HEK293 (cell line): Measurements from ENCODE around the gene CYP4F11.
"Not testable (repeated sequence)": the region's sequence is repeated elsewhere in the genome, so short reads cannot be mapped to it uniquely, and the experiment has no call there.

ENCODE experiments used
- CTCF ChIA-PET: fragments of 350-600 bp; formaldehyde crosslinking; extraction: SDS; loops from one replicate; lab custom pipeline; 2021; ENCODE audit warnings: antibody characterized with exemption; lab: Yijun Ruan, JAX
- POLR2A ChIA-PET: fragments of 300-600 bp; formaldehyde crosslinking; extraction: SDS; loops from one replicate; lab custom pipeline; 2020; ENCODE audit warnings: antibody characterized with exemption, inconsistent platforms; lab: Yijun Ruan, JAX
- H3K27ac ChIP-seq: fragments of 200-500 bp; sonication (Bioruptor generic); 2 replicates; pipeline ENCODE4 v1.5.1; 2014; ENCODE audit warnings: low read depth, low read length, control low read depth, inconsistent platforms; ENCODE audit errors: extremely low read depth
- H3K36me3 ChIP-seq, 2 experiments: fragments of 200-500 bp in 1 of 2; sonication (Bioruptor generic) in 1 of 2; 1 replicate in 1 of 2; 2 replicates in 1 of 2; pipeline ENCODE4 v1.5.1; 2014 to 2017; ENCODE audit warnings: inconsistent platforms in 2 of 2, low read length in 2 of 2; ENCODE audit not compliant: control insufficient read depth in 2 of 2, insufficient read depth in 1 of 2
- H3K4me1 ChIP-seq: fragments of 200-500 bp; sonication (Bioruptor generic); 2 replicates; pipeline ENCODE4 v1.5.1; 2014; ENCODE audit warnings: mild to moderate bottlenecking, low read length, inconsistent platforms; ENCODE audit not compliant: control insufficient read depth, insufficient read depth
- H3K4me3 ChIP-seq: 2 replicates; pipeline ENCODE4 v1.5.1; 2011; ENCODE audit warnings: low read depth, mild to moderate bottlenecking, control low read depth, low read length, moderate library complexity
- H3K9me3 ChIP-seq: fragments of 200-500 bp; sonication (Bioruptor generic); 2 replicates; pipeline ENCODE4 v1.5.1; 2014; ENCODE audit warnings: low read depth, low read length, inconsistent platforms; ENCODE audit not compliant: control insufficient read depth, insufficient read depth
- FEZF1 ChIP-seq: fragments of 450-650 bp; formaldehyde crosslinking; IDR thresholded peaks from 2 replicates; pipeline ENCODE4 v1.5.1; 2016; ENCODE audit warnings: missing biosample characterization, missing genetic modification characterization
- IKZF3 ChIP-seq: fragments of 450-650 bp; IDR thresholded peaks from 2 replicates; pipeline ENCODE4 v1.5.0; 2018; ENCODE audit warnings: missing biosample characterization, mild to moderate bottlenecking, missing genetic modification characterization, moderate library complexity
- KLF1 ChIP-seq: fragments of 450-650 bp; formaldehyde crosslinking; IDR thresholded peaks from 2 replicates; pipeline ENCODE4 v1.5.1; 2016; ENCODE audit warnings: missing biosample characterization, missing genetic modification characterization
- SP3 ChIP-seq: fragments of 450-650 bp; formaldehyde crosslinking; IDR thresholded peaks from 2 replicates; pipeline ENCODE4 v1.5.1; 2016; ENCODE audit warnings: missing biosample characterization, missing genetic modification characterization
- TRIM28 ChIP-seq: IDR thresholded peaks from 2 replicates; pipeline ENCODE4 v1.6.1; 2011; ENCODE audit warnings: low read length, control low read depth, borderline replicate concordance
- ZBTB21 ChIP-seq: fragments of 450-650 bp; formaldehyde crosslinking; IDR thresholded peaks from 2 replicates; pipeline ENCODE4 v1.5.1; 2017; ENCODE audit warnings: missing biosample characterization, missing genetic modification characterization
- ZBTB6 ChIP-seq: fragments of 450-650 bp; formaldehyde crosslinking; IDR thresholded peaks from 2 replicates; pipeline ENCODE4 v1.5.1; 2017; ENCODE audit warnings: missing biosample characterization, missing genetic modification characterization
- ZNF132 ChIP-seq: fragments of 450-650 bp; formaldehyde crosslinking; IDR thresholded peaks from 2 replicates; pipeline ENCODE4 v1.5.1; 2017; ENCODE audit warnings: missing biosample characterization, missing genetic modification characterization, borderline replicate concordance
- ZNF16 ChIP-seq: fragments of 450-650 bp; formaldehyde crosslinking; IDR thresholded peaks from 2 replicates; pipeline ENCODE4 v1.5.1; 2016; ENCODE audit warnings: low read depth, missing biosample characterization, missing genetic modification characterization
- ZNF169 ChIP-seq: fragments of 450-650 bp; formaldehyde crosslinking; IDR thresholded peaks from 2 replicates; pipeline ENCODE4 v1.5.1; 2016; ENCODE audit warnings: missing biosample characterization, missing genetic modification characterization
- ZNF184 ChIP-seq: fragments of 450-650 bp; IDR thresholded peaks from 2 replicates; pipeline ENCODE4 v1.5.1; 2018; ENCODE audit warnings: missing biosample characterization, mild to moderate bottlenecking, missing genetic modification characterization
- ZNF23 ChIP-seq: fragments of 450-650 bp; formaldehyde crosslinking; IDR thresholded peaks from 2 replicates; pipeline ENCODE4 v1.5.1; 2016; ENCODE audit warnings: missing biosample characterization, missing genetic modification characterization, borderline replicate concordance
- ZNF341 ChIP-seq: fragments of 450-650 bp; formaldehyde crosslinking; IDR thresholded peaks from 2 replicates; pipeline ENCODE4; 2016; ENCODE audit warnings: low read depth, missing biosample characterization, missing genetic modification characterization
- ZNF416 ChIP-seq: fragments of 450-650 bp; formaldehyde crosslinking; IDR thresholded peaks from 2 replicates; pipeline ENCODE4 v1.5.1; 2016; ENCODE audit warnings: missing biosample characterization, missing genetic modification characterization
- ZNF623 ChIP-seq: fragments of 450-650 bp; formaldehyde crosslinking; IDR thresholded peaks from 2 replicates; pipeline ENCODE4 v1.5.1; 2016; ENCODE audit warnings: missing biosample characterization, missing genetic modification characterization
- ZNF654 ChIP-seq: fragments of 450-650 bp; formaldehyde crosslinking; IDR thresholded peaks from 2 replicates; pipeline ENCODE4 v1.5.1; 2016; ENCODE audit warnings: low read depth, missing biosample characterization, missing genetic modification characterization
- ZNF692 ChIP-seq: fragments of 450-650 bp; formaldehyde crosslinking; IDR thresholded peaks from 2 replicates; pipeline ENCODE4 v1.5.1; 2016; ENCODE audit warnings: missing biosample characterization, missing genetic modification characterization
- ZNF785 ChIP-seq: fragments of 450-650 bp; formaldehyde crosslinking; IDR thresholded peaks from 2 replicates; pipeline ENCODE4 v1.5.1; 2016; ENCODE audit warnings: missing biosample characterization, missing genetic modification characterization
- ZNF792 ChIP-seq: fragments of 450-650 bp; formaldehyde crosslinking; IDR thresholded peaks from 2 replicates; pipeline ENCODE4 v1.5.1; 2016; ENCODE audit warnings: missing biosample characterization, missing genetic modification characterization
- ZSCAN16 ChIP-seq: fragments of 450-650 bp; formaldehyde crosslinking; IDR thresholded peaks from 2 replicates; pipeline ENCODE4 v1.5.1; 2016; ENCODE audit warnings: missing biosample characterization, missing genetic modification characterization
- TF ChIP-seq, protein P1 (sequence below): fragments of 450-650 bp; formaldehyde crosslinking; IDR thresholded peaks from 2 replicates; pipeline ENCODE4 v1.5.1; 2016; ENCODE audit warnings: missing biosample characterization, missing genetic modification characterization, borderline replicate concordance

CYP4F11 gene

DNA sequence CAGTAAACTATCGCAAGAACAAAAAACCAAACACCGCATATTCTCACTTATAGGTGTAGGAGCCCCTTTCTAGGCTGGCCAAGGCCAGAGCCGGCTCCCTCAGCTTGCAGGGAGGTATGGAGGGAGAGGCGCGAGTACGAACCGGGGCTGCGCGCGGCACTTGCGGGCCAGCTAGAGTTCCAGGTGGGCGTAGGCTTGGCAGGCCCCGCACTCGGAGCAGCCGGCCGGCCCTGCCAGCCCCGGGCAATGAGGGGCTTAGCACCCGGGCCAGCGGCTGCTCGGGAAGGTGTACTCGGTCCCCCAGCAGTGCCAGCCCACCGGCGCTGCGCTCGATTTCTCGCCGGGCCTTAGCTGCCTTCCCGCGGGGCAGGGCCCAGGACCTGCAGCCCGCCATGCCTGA is 34.8 kb downstream of the CYP4F11 start:
- H3K9me3 ChIP-seq, CTCF ChIA-PET, H3K36me3 ChIP-seq, POLR2A ChIA-PET, H3K4me1 ChIP-seq, H3K27ac ChIP-seq, H3K4me3 ChIP-seq: not testable (repeated sequence)

DNA sequence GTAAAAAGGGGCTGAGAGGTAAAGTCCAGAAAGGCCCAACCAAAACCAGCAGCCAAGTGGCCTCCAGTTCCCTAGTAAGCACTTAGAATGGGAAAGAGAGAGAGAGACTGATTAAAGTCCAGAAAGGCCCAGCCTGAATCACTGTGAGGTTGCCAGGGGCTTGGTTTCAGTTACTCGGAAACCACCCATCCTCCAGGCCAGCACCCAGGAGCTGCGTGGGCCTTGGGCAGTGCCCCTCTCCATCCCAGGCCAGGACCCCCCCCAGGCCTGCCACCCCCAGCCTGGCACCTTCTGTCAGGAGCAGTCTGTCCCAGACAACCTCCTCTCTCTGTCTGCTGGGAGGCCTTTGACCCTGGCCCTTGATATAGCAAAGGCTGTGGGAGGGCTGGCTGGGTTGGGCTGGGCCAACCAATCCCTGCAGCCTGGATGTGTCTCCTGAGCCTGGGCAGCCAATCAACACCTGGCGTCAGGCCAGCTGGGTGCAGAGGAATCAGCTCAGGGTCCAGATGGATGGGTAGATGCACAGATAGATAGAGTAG is 36.5 kb downstream of the CYP4F11 start, which contains the start of gene CYP4F2:
TSS of gene CYP4F2 (minus strand) at position 337 of the 539 bp plus-strand sequence. CDS start 463 bp downstream, outside the sequence.
- Histone ChIP-seq H3K9me3 (no peaks in the 10 kb centered on the region), H3K4me1 (no peaks in the 10 kb centered on the region), H3K27ac (no peak within 1 kb of the TSS), H3K36me3 (no peaks in the 10 kb centered on the region), H3K4me3 (no peak within 1 kb of the TSS)
- ChIA-PET CTCF (no interaction called here), POLR2A (no interaction called here)
- TF ChIP-seq ZBTB6 (no peak), ZNF132 (no peak), ZNF416 (tag by site-specific recombination) (no peak)

- Histone ChIP-seq H3K4me1 (no peaks in the 10 kb centered on the region), H3K36me3 (no peaks in the 10 kb centered on the region), H3K4me3 (no peak overlapping the region), H3K9me3 (no peaks in the 10 kb centered on the region), H3K27ac (no peak overlapping the region)
- CTCF ChIA-PET, result no interaction called here
- POLR2A ChIA-PET, result no interaction called here
- TF ChIP-seq ZNF785 (tag by site-specific recombination), result no peak
- TF ChIP-seq ZNF184 (tag by site-specific recombination), result no peak
- TF ChIP-seq ZNF623, result no peak
- TF ChIP-seq ZNF792, result no peak
- no peak for TF ChIP-seq ZNF692 (tag by site-specific recombination)
- TF ChIP-seq FEZF1 (tag by site-specific recombination), result no peak
- TF ChIP-seq ZNF23 (tag by site-specific recombination), result no peak
- TF ChIP-seq, protein P1, sequence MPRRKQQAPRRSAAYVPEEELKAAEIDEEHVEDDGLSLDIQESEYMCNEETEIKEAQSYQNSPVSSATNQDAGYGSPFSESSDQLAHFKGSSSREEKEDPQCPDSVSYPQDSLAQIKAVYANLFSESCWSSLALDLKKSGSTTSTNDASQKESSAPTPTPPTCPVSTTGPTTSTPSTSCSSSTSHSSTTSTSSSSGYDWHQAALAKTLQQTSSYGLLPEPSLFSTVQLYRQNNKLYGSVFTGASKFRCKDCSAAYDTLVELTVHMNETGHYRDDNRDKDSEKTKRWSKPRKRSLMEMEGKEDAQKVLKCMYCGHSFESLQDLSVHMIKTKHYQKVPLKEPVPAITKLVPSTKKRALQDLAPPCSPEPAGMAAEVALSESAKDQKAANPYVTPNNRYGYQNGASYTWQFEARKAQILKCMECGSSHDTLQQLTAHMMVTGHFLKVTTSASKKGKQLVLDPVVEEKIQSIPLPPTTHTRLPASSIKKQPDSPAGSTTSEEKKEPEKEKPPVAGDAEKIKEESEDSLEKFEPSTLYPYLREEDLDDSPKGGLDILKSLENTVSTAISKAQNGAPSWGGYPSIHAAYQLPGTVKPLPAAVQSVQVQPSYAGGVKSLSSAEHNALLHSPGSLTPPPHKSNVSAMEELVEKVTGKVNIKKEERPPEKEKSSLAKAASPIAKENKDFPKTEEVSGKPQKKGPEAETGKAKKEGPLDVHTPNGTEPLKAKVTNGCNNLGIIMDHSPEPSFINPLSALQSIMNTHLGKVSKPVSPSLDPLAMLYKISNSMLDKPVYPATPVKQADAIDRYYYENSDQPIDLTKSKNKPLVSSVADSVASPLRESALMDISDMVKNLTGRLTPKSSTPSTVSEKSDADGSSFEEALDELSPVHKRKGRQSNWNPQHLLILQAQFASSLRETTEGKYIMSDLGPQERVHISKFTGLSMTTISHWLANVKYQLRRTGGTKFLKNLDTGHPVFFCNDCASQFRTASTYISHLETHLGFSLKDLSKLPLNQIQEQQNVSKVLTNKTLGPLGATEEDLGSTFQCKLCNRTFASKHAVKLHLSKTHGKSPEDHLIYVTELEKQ (tag by site-specific recombination), result no peak
- TF ChIP-seq ZBTB6, result no peak
- TF ChIP-seq TRIM28, result no peak
- no peak for TF ChIP-seq ZSCAN16
- no peak for TF ChIP-seq ZBTB21 (tag by site-specific recombination)
- TF ChIP-seq KLF1 (tag by site-specific recombination), result no peak
- TF ChIP-seq ZNF654, result no peak
- TF ChIP-seq SP3, result no peak
- TF ChIP-seq ZNF16 (tag by site-specific recombination), result no peak
- no peak for TF ChIP-seq IKZF3 (tag by site-specific recombination)
- no peak for TF ChIP-seq ZNF341 (tag by site-specific recombination)
- TF ChIP-seq ZNF169, result no peak
Observed at GRCh38 chr19:15897026-15897737, 37.1 kb downstream of the CYP4F11 start.
